Measurements from ENCODE around the gene WWC2.
A peak's percentile ranks its signal among the peaks of the same experiment; 100 is the strongest.

The WWC2 gene

GRCh38 chr4:183096276-183096965 lies 2.6 kb upstream of the WWC2 start:
- TF ChIP-seq CEBPB (IDR thresholded peaks at IDR 0.05), result peak; percentile 36; the same call in 1 of the 2 replicates
- no peak for TF ChIP-seq FOXM1 (IDR thresholded peaks at IDR 0.05; ENCODE audit: borderline replicate concordance, low read depth)

GRCh38 chr4:183097231-183098018 lies 1.6 kb upstream of the WWC2 start:
- no peak for TF ChIP-seq TAF1 (IDR thresholded peaks at IDR 0.05; ENCODE audit: low read depth)
- no peak for TF ChIP-seq EGR1 (IDR thresholded peaks at IDR 0.05)
- TF ChIP-seq REST (IDR thresholded peaks at IDR 0.05; ENCODE audit: low read depth), result no peak
- no peak for TF ChIP-seq MAX (IDR thresholded peaks at IDR 0.05)
- no peak for TF ChIP-seq CREB1 (IDR thresholded peaks at IDR 0.05; ENCODE audit: low read depth)
- no peak for TF ChIP-seq RAD21 (IDR thresholded peaks at IDR 0.05; ENCODE audit: low read depth)
- no peak for TF ChIP-seq TEAD4 (IDR thresholded peaks at IDR 0.05)
- TF ChIP-seq YY1 (IDR thresholded peaks at IDR 0.05; ENCODE audit: low read depth), result no peak
- no peak for TF ChIP-seq EP300 (IDR thresholded peaks at IDR 0.05; ENCODE audit: borderline replicate concordance)
- no peak for TF ChIP-seq CEBPB (IDR thresholded peaks at IDR 0.05)
- no peak for TF ChIP-seq FOXM1 (IDR thresholded peaks at IDR 0.05; ENCODE audit: borderline replicate concordance, low read depth)
- no peak for TF ChIP-seq TCF12 (IDR thresholded peaks at IDR 0.05; ENCODE audit: low read depth)
- TF ChIP-seq USF1 (IDR thresholded peaks at IDR 0.05), result no peak
- TF ChIP-seq NFIC (IDR thresholded peaks at IDR 0.05), result no peak
- no peak for TF ChIP-seq ZBTB7A (IDR thresholded peaks at IDR 0.05; ENCODE audit: low read depth)

- TF ChIP-seq ZBTB7A (IDR thresholded peaks at IDR 0.05; ENCODE audit: low read depth) (peak; percentile 48; the same call in 1 of the 2 replicates), EP300 (IDR thresholded peaks at IDR 0.05; ENCODE audit: borderline replicate concordance) (no peak), TCF12 (IDR thresholded peaks at IDR 0.05; ENCODE audit: low read depth) (no peak), MAX (IDR thresholded peaks at IDR 0.05) (peak; percentile 20; the same call in 1 of the 2 replicates)
Observed at GRCh38 chr4:183098019-183098722, 886 bp upstream of the WWC2 start.

- peak; percentile 77 for TF ChIP-seq MAX (IDR thresholded peaks at IDR 0.05)
- TF ChIP-seq TEAD4 (IDR thresholded peaks at IDR 0.05), result no peak
- no peak for TF ChIP-seq FOXM1 (IDR thresholded peaks at IDR 0.05; ENCODE audit: borderline replicate concordance, low read depth)
- peak; percentile 75 for TF ChIP-seq ZBTB7A (IDR thresholded peaks at IDR 0.05; ENCODE audit: low read depth)
- 0 out of 2 replicates have a peak, but pooled peaks have one; percentile 18 for TF ChIP-seq TCF12 (IDR thresholded peaks at IDR 0.05; ENCODE audit: low read depth)
- peak; percentile 5; the same call in 1 of the 2 replicates for TF ChIP-seq RAD21 (IDR thresholded peaks at IDR 0.05; ENCODE audit: low read depth)
Observed at GRCh38 chr4:183099537-183100297, 660 bp downstream of the WWC2 start.

GRCh38 chr4:183100298-183100599 lies 1.2 kb downstream of the WWC2 start:
- TF ChIP-seq NFIC (IDR thresholded peaks at IDR 0.05) (no peak), TCF12 (IDR thresholded peaks at IDR 0.05; ENCODE audit: low read depth) (no peak), EP300 (IDR thresholded peaks at IDR 0.05; ENCODE audit: borderline replicate concordance) (no peak), CEBPB (IDR thresholded peaks at IDR 0.05) (no peak), RAD21 (IDR thresholded peaks at IDR 0.05; ENCODE audit: low read depth) (no peak), YY1 (IDR thresholded peaks at IDR 0.05; ENCODE audit: low read depth) (no peak), MAX (IDR thresholded peaks at IDR 0.05) (no peak), REST (IDR thresholded peaks at IDR 0.05; ENCODE audit: low read depth) (no peak), ZBTB7A (IDR thresholded peaks at IDR 0.05; ENCODE audit: low read depth) (no peak), EGR1 (IDR thresholded peaks at IDR 0.05) (no peak), TEAD4 (IDR thresholded peaks at IDR 0.05) (no peak), USF1 (IDR thresholded peaks at IDR 0.05) (no peak), FOXM1 (IDR thresholded peaks at IDR 0.05; ENCODE audit: borderline replicate concordance, low read depth) (no peak), CREB1 (IDR thresholded peaks at IDR 0.05; ENCODE audit: low read depth) (no peak), TAF1 (IDR thresholded peaks at IDR 0.05; ENCODE audit: low read depth) (no peak)

Data from Ishikawa (cell line).